K562 (cell line): ENCODE data around the gene CSNK1A1. TPM values are rescaled to one million over a fixed set of nuclear protein-coding genes. Genes with fewer than 3 reads are reported as not detected.
A peak's percentile ranks its signal among the peaks of the same experiment; 100 is the strongest.

ENCODE experiments used
- CBX5 ChIP-seq: IDR thresholded peaks from 2 replicates; pipeline ENCODE4 v1.6.1; 2014; ENCODE audit warnings: low read depth, borderline replicate concordance
- CCNT2 ChIP-seq: IDR thresholded peaks from 2 replicates; pipeline ENCODE4 v1.6.1; 2011; ENCODE audit warnings: borderline replicate concordance, low read depth, mild to moderate bottlenecking, moderate library complexity, mixed read lengths, low read length; ENCODE audit not compliant: insufficient read length; ENCODE audit errors: extremely low read depth
- DMBX1 ChIP-seq: fragments of 250-450 bp; sonication (Bioruptor Pico); IDR thresholded peaks from 2 replicates; pipeline ENCODE4 v1.8.0; 2022; ENCODE audit warnings: inconsistent platforms, mild to moderate bottlenecking, moderate library complexity, borderline replicate concordance
- FIP1L1 ChIP-seq: fragments of 200-400 bp; formaldehyde crosslinking; IDR thresholded peaks from 2 replicates; pipeline ENCODE4 v1.6.1; 2018; ENCODE audit warnings: mild to moderate bottlenecking, low read depth, low read length; ENCODE audit not compliant: poor library complexity, severe bottlenecking
- HNRNPK ChIP-seq: fragments of 200-400 bp; formaldehyde crosslinking; IDR thresholded peaks from one replicate; pipeline ENCODE4 v1.6.1; 2018; ENCODE audit warnings: mild to moderate bottlenecking, low read depth, low read length; ENCODE audit not compliant: poor library complexity, severe bottlenecking
- KDM5B ChIP-seq: fragments of 200-600 bp; sonication (generic); IDR thresholded peaks from 2 replicates; pipeline ENCODE4 v1.6.1; 2012; ENCODE audit warnings: low read depth, mild to moderate bottlenecking, moderate library complexity, low read length, control low read depth, inconsistent platforms; ENCODE audit not compliant: insufficient replicate concordance
- MYC ChIP-seq, 2 experiments: fragments of 250-450 bp in 1 of 2; sonication (Bioruptor Pico) in 1 of 2; IDR thresholded peaks; 2 replicates each; pipeline versions ENCODE4 v1.5.1 to v1.6.1; 2012 to 2021; ENCODE audit warnings: low read depth in 2 of 2, borderline replicate concordance in 1 of 2, improper control_type of control experiment in 1 of 2, low read length in 1 of 2, mild to moderate bottlenecking in 1 of 2, moderate library complexity in 1 of 2
- NBN ChIP-seq: fragments of 450-650 bp; IDR thresholded peaks from 2 replicates; pipeline ENCODE4 v1.6.1; 2016; ENCODE audit warnings: low read depth, mild to moderate bottlenecking
- NFXL1 ChIP-seq: fragments of 450-650 bp; formaldehyde crosslinking; IDR thresholded peaks from 2 replicates; pipeline ENCODE4 v1.4.0; 2021; ENCODE audit warnings: mild to moderate bottlenecking
- NR1H2 ChIP-seq: sonication (generic); formaldehyde crosslinking; IDR thresholded peaks from 2 replicates; pipeline ENCODE4 v1.4.0; 2020; ENCODE audit warnings: mild to moderate bottlenecking, missing genetic modification reagents
- PATZ1 ChIP-seq: fragments of 250-450 bp; sonication (Bioruptor Pico); IDR thresholded peaks from 2 replicates; pipeline ENCODE4 v1.5.0; 2020; ENCODE audit warnings: mild to moderate bottlenecking, borderline replicate concordance
- PHTF2 ChIP-seq: fragments of 250-450 bp; sonication (Bioruptor Pico); IDR thresholded peaks from 2 replicates; pipeline ENCODE4 v1.5.0; 2021; ENCODE audit warnings: mild to moderate bottlenecking
- RBBP5 ChIP-seq: fragments of 200-600 bp; sonication (generic); IDR thresholded peaks from 2 replicates; pipeline ENCODE4 v1.6.1; 2012; ENCODE audit warnings: borderline replicate concordance, mild to moderate bottlenecking, low read length, control low read depth, inconsistent platforms; ENCODE audit not compliant: insufficient read depth, poor library complexity, severe bottlenecking
- SP2 ChIP-seq: IDR thresholded peaks from 2 replicates; pipeline ENCODE4 v1.6.1; 2011; ENCODE audit warnings: mild to moderate bottlenecking, low read depth, low read length, moderate library complexity; ENCODE audit not compliant: poor library complexity, severe bottlenecking; ENCODE audit errors: extremely low read depth
- SRSF3 ChIP-seq: fragments of 200-400 bp; formaldehyde crosslinking; IDR thresholded peaks from 2 replicates; pipeline ENCODE4 v1.6.1; 2016; ENCODE audit warnings: mild to moderate bottlenecking, low read length, moderate library complexity; ENCODE audit not compliant: insufficient read depth
- USF1 ChIP-seq: sonication (generic); formaldehyde crosslinking; IDR thresholded peaks from 2 replicates; pipeline ENCODE4 v1.9.0; 2022; ENCODE audit warnings: mild to moderate bottlenecking, missing genetic modification reagents
- YY1 ChIP-seq, 3 experiments: IDR thresholded peaks; 2 replicates each; pipeline ENCODE4 v1.6.1; 2011; ENCODE audit warnings: low read length in 2 of 3, mild to moderate bottlenecking in 2 of 3, moderate library complexity in 2 of 3, borderline replicate concordance in 1 of 3, control low read depth in 1 of 3, low read depth in 1 of 3; ENCODE audit not compliant: insufficient read depth in 3 of 3, insufficient replicate concordance in 2 of 3, control insufficient read depth in 1 of 3, insufficient read length in 1 of 3; ENCODE audit errors: extremely low read depth in 1 of 3
- ZBED1 ChIP-seq: IDR thresholded peaks from 2 replicates; pipeline ENCODE4 v1.6.1; 2014
- ZNF583 ChIP-seq: fragments of 250-450 bp; sonication (Bioruptor Pico); IDR thresholded peaks from 2 replicates; pipeline ENCODE4 v1.4.0; 2020
- ZNF707 ChIP-seq: fragments of 250-450 bp; sonication (Bioruptor Pico); conservative IDR thresholded peaks from 2 replicates; pipeline ENCODE4 v1.8.0; 2022; ENCODE audit warnings: inconsistent platforms, mild to moderate bottlenecking, moderate library complexity
- ZNF76 ChIP-seq: fragments of 250-450 bp; sonication (Bioruptor Pico); IDR thresholded peaks from 2 replicates; pipeline ENCODE4 v1.4.0; 2020; ENCODE audit warnings: mild to moderate bottlenecking, moderate library complexity, borderline replicate concordance
- polyA plus RNA-seq, 8 experiments: library from polyadenylated mRNA; depleted of rRNA in 4 of 8; stranded (reverse) in 5 of 8; unstranded in 3 of 8; fragments of >200 nt; fragmentation: Nextera tagmentation in 2 of 8; fragmentation: Illumina TruSeq in 1 of 8; extraction: Ambion mirVana in 2 of 8; extraction: Trizol in 1 of 8; gene quantifications; 2 replicates each; pipeline versions ENCODE4 v1.2.1 to v1.2.3, GENCODE V29; 2011 to 2014; ENCODE audit warnings: inconsistent platforms in 1 of 8, missing spikeins in 1 of 8
- total RNA-seq, 7 experiments: library from RNA; depleted of rRNA in 6 of 7; stranded (reverse); fragments of >200 nt in 6 of 7; fragmentation: Illumina TruSeq in 2 of 7; extraction: Trizol in 2 of 7; gene quantifications; 2 replicates each; pipeline versions ENCODE4 v1.2.1 to v1.2.3, GENCODE V29; 2011 to 2021; ENCODE audit warnings: low replicate concordance in 1 of 7

Gene CSNK1A1
- total and polyA plus RNA-seq, 9 of the 15 experiments (the other 6 are each of a cell fraction or from before 2014, with no cell fraction given): 49.1 to 196 (median 154) TPM

DNA sequence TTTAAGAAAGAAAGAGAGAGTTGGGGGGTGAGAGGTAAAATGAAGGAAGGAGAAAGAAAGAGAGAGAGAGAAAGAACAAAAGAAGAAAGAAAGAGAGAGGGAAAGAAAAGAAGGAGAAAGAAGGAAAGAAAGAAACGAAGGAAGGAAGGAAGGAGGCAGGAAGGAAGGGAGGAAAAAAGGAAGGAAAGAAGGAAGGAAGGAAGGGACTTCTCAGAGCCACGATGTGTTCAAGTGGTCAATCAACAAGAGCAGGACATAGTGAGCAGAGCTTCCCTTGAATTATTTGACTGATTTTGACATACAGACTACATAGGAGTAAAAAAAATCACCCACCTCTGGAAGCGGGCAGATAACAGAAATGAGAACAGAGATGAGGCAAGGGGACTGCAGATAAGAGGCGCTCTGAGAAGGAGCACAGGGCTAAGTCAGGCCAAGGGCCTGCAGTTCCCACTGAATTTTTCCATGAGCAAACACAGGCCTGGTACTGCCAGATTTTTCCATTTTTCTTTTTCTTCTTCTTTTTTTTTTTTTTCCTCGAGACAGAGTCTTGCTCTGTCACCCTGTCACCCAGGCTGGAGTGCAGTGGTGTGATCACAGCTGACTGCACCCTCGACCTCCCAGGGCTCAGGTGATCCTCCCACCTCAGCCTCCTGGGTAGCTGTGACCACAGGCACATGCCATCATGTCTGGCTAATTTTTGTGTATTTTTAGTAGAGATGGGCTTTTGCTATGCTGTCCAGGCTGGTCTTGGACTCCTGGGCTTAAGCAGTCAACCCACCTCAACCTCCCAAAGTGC lies 94.4 kb downstream of the CSNK1A1 start (continued):
- TF ChIP-seq PATZ1 (CRISPR knock-in tag) (no peak), NFXL1 (CRISPR knock-in tag) (no peak), ZBED1 (0 out of 2 replicates have a peak, but pooled peaks have one; percentile 75), YY1 (IDR thresholded peaks at IDR 0.05; ENCODE audit: borderline replicate concordance in 1 of 3, control insufficient read depth in 1 of 3, extremely low read depth in 1 of 3, insufficient read depth in 3 of 3, insufficient read length in 1 of 3, insufficient replicate concordance in 2 of 3, low read depth in 1 of 3, low read length in 2 of 3) (no peak), RBBP5 (peak; percentile 5), HNRNPK (no peak), SP2 (no peak), ZNF707 (no peak), KDM5B (no peak), CCNT2 (peak; percentile 96), ZNF583 (CRISPR knock-in tag) (no peak), USF1 (CRISPR knock-in tag) (peak; percentile 15; the same call in 1 of the 2 replicates), NBN (peak; percentile 95), SRSF3 (no peak), MYC (IDR thresholded peaks at IDR 0.05; ENCODE audit: low read depth, low read length) (no peak), MYC (CRISPR knock-in tag; IDR thresholded peaks at IDR 0.05; ENCODE audit: borderline replicate concordance, low read depth) (no peak), FIP1L1 (no peak), CBX5 (no peak), PHTF2 (CRISPR knock-in tag) (no peak), ZNF76 (CRISPR knock-in tag) (no peak), DMBX1 (CRISPR knock-in tag) (peak; percentile 81), NR1H2 (CRISPR knock-in tag) (no peak)
